BE2C (cell line): ENCODE data around the gene NTSR2.

ENCODE experiments used
- DNase-seq: peaks from one replicate; pipeline ENCODE4 v3.0.0-alpha.2; 2020
- H3K27me3 ChIP-seq: fragments of 250-450 bp; sonication (Bioruptor Pico); 2 replicates; pipeline ENCODE4 v1.5.1; 2020; ENCODE audit warnings: mild to moderate bottlenecking
- H3K36me3 ChIP-seq: fragments of 250-450 bp; sonication (Bioruptor Pico); 2 replicates; pipeline ENCODE4 v1.5.1; 2020; ENCODE audit warnings: mild to moderate bottlenecking
- H3K4me1 ChIP-seq: fragments of 250-450 bp; sonication (Bioruptor Pico); 2 replicates; pipeline ENCODE4 v1.5.1; 2020
- H3K4me3 ChIP-seq: 2 replicates; pipeline ENCODE4 v1.5.1; 2011; ENCODE audit warnings: low read depth, low read length
- H3K9me3 ChIP-seq: fragments of 250-450 bp; sonication (Bioruptor Pico); 2 replicates; pipeline ENCODE4 v1.5.1; 2020
- TF ChIP-seq, protein P1 (sequence below): IDR thresholded peaks from 2 replicates; pipeline ENCODE4 v1.5.1; 2012; ENCODE audit warnings: mild to moderate bottlenecking, low read depth, low read length

NTSR2 gene

DNA sequence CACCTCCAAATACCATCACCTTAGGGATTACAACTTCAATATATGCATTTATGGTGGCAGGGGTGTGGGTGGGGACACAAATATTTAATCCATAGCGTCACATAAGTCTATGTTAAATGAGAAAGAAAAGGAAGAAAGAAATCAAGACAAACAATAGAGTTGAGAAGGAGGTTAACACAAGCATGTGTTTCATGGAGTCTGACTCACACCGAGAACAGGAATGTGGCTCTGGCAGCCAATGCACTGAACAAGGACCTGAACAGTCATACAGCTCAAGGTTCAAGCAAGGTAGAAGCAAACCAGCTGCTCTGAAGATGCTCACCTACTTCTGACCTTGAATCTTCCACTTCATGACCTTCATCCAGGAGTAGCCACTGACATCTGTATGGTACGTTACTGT, 40.2 kb upstream of the NTSR2 start:
- DNase-seq, result no peak
- no peaks in the 10 kb centered on the region for H3K9me3 ChIP-seq
- TF ChIP-seq, protein P1, sequence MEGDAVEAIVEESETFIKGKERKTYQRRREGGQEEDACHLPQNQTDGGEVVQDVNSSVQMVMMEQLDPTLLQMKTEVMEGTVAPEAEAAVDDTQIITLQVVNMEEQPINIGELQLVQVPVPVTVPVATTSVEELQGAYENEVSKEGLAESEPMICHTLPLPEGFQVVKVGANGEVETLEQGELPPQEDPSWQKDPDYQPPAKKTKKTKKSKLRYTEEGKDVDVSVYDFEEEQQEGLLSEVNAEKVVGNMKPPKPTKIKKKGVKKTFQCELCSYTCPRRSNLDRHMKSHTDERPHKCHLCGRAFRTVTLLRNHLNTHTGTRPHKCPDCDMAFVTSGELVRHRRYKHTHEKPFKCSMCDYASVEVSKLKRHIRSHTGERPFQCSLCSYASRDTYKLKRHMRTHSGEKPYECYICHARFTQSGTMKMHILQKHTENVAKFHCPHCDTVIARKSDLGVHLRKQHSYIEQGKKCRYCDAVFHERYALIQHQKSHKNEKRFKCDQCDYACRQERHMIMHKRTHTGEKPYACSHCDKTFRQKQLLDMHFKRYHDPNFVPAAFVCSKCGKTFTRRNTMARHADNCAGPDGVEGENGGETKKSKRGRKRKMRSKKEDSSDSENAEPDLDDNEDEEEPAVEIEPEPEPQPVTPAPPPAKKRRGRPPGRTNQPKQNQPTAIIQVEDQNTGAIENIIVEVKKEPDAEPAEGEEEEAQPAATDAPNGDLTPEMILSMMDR, result no peak
- H3K4me1 ChIP-seq, result peaks cover 7% of the 10 kb centered on the region
- H3K27me3 ChIP-seq, result no peaks in the 10 kb centered on the region
- no peak overlapping the region for H3K4me3 ChIP-seq
- no peaks in the 10 kb centered on the region for H3K36me3 ChIP-seq

DNA sequence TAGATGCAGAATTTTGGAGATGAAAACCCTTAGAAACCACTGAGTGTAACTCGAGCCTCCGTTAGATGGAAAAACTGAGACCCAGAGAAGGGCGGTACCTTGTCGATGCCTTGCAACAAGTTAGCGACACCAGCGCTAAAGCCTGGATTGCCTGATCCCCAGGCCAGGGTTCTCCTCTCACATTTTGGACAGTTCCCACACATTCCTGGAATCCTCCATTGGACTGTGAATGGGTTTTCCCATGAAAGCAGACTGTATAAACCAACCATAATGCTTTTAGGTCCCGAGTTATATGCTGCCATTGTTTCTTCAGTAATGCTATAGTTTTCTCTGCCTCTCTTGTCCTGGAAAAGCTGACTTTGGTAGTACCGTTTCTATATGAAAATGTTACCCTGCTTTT, 39.3 kb upstream of the NTSR2 start:
- H3K36me3 ChIP-seq, result no peaks in the 10 kb centered on the region
- no peak for DNase-seq
- H3K27me3 ChIP-seq, result no peaks in the 10 kb centered on the region
- H3K9me3 ChIP-seq, result no peaks in the 10 kb centered on the region
- no peak overlapping the region for H3K4me3 ChIP-seq
- TF ChIP-seq, protein P1, result no peak
- H3K4me1 ChIP-seq, result peaks cover 7% of the 10 kb centered on the region

DNA sequence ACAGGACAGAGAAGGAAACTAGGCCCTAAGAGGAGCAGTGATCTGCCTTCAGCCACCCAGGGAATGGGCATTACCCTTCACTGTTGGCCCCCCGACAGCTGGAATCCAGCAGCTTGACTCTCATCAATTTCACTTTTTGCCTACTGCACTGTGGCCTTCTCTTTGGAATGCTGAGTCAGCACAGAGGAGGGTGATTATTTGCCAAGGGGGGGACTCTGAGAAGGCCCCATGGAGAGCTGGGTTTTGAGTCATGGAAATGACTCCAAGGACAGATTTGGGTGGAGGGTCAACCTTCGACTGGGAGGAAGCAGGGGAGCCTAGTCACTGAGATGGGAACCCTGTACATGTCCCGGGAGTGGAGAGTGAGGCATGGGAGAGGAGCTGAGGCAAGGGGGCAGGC, 38.1 kb upstream of the NTSR2 start:
- Histone ChIP-seq H3K9me3 (no peaks in the 10 kb centered on the region), H3K4me1 (peaks cover 7% of the 10 kb centered on the region), H3K36me3 (no peaks in the 10 kb centered on the region), H3K4me3 (no peak overlapping the region), H3K27me3 (no peaks in the 10 kb centered on the region)
- TF ChIP-seq, protein P1, result no peak
- DNase-seq, result no peak

DNA sequence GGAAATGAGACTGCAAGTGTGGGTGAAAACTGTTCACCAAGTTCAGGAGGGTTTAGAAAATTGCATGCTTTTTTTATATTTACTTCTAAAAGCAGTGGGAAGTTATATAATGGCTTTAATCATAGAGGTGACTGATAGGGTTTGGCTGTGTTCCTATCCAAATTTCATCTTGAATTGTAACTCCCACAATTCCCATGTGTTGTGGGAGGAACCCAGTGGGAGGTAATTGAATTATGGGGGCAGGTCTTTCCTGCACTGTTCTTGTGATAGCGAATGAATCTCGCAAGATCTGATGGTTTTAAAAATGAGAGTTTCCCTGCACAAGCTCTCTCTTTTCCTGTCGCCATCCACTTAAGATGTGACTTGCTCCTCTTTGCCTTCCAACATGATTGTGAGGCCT, 35.7 kb upstream of the NTSR2 start:
- TF ChIP-seq, protein P1, result no peak
- Histone ChIP-seq H3K4me1 (peaks cover 17% of the 10 kb centered on the region), H3K27me3 (no peaks in the 10 kb centered on the region), H3K4me3 (no peak overlapping the region), H3K9me3 (no peaks in the 10 kb centered on the region), H3K36me3 (no peaks in the 10 kb centered on the region)
- no peak for DNase-seq

DNA sequence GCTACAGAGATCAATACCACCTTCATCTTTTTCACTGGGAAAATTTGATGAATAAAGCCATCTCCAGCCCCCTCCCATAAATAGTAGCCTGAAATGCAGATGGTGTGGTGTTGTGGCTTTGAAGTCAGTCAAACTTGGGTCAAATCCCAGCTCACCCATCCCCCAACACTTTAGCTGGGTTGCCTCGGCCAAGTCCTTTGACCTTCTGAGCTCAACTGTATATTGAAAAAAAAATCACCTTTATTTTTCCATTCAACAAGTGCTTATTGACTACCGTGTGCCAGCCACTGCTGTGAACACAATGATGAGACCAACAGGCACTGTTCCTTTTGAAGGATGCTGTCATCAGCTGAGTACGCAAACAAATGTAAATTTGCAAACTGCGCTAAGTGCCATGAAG, 35.1 kb upstream of the NTSR2 start:
- TF ChIP-seq, protein P1, result no peak
- no peak for DNase-seq
- Histone ChIP-seq H3K36me3 (no peaks in the 10 kb centered on the region), H3K4me3 (no peak overlapping the region), H3K27me3 (no peaks in the 10 kb centered on the region), H3K4me1 (peaks cover 19% of the 10 kb centered on the region), H3K9me3 (no peaks in the 10 kb centered on the region)

DNA sequence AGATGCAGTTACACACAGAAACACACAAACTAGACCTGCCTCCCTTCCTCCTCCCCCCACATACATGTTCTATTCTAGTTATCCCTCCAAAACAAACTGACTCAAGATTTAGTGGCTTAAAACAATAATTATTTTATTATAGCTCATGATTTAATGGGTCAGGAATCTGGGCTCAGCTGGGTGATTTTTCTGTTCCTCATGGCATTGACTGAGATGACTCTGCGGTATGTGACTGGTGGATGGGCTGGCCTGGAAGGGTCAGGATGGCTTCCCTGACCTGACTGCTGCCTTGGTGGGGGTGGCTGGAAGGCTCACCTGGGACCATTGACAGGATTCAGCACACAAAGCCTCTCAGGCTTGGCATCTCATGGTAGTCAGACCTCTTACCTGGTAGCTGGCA, 33.7 kb upstream of the NTSR2 start:
- DNase-seq, result no peak
- TF ChIP-seq, protein P1, result no peak
- H3K4me3 ChIP-seq, result no peak overlapping the region

More for the DNA sequence above, 33.7 kb upstream of the NTSR2 start:
- Histone ChIP-seq H3K27me3 (no peaks in the 10 kb centered on the region), H3K9me3 (no peaks in the 10 kb centered on the region), H3K4me1 (peaks cover 20% of the 10 kb centered on the region), H3K36me3 (no peaks in the 10 kb centered on the region)
